Measurements from ENCODE around the gene IL19. TPM values are rescaled to one million over a fixed set of nuclear protein-coding genes. Genes with fewer than 3 reads are reported as not detected.

The IL19 gene
- total RNA-seq, 6 experiments from 2014 or later, result not detected

GRCh38 chr1:206887701-206888100, 117.1 kb downstream of the IL19 start:
- peaks cover 58% of the 10 kb centered on the region for H3K4me1 Mint-ChIP-seq (ENCODE audit: low read depth)
- H3K4me3 Mint-ChIP-seq, result no peak overlapping the region
- no peaks in the 10 kb centered on the region for H3K36me3 Mint-ChIP-seq (ENCODE audit: low read depth)
- H3K27me3 Mint-ChIP-seq (ENCODE audit: insufficient read depth), result no peaks in the 10 kb centered on the region; the same call in 1 of the 2 replicates
- H3K27ac Mint-ChIP-seq, result 0 out of 2 replicates have a peak overlapping the region, but pooled peaks have one; percentile 21
- DNase-seq, result peak; percentile 23
- no peaks in the 10 kb centered on the region for H3K9me3 Mint-ChIP-seq
- TF ChIP-seq CTCF (IDR thresholded peaks at IDR 0.05), result no peak

DNA sequence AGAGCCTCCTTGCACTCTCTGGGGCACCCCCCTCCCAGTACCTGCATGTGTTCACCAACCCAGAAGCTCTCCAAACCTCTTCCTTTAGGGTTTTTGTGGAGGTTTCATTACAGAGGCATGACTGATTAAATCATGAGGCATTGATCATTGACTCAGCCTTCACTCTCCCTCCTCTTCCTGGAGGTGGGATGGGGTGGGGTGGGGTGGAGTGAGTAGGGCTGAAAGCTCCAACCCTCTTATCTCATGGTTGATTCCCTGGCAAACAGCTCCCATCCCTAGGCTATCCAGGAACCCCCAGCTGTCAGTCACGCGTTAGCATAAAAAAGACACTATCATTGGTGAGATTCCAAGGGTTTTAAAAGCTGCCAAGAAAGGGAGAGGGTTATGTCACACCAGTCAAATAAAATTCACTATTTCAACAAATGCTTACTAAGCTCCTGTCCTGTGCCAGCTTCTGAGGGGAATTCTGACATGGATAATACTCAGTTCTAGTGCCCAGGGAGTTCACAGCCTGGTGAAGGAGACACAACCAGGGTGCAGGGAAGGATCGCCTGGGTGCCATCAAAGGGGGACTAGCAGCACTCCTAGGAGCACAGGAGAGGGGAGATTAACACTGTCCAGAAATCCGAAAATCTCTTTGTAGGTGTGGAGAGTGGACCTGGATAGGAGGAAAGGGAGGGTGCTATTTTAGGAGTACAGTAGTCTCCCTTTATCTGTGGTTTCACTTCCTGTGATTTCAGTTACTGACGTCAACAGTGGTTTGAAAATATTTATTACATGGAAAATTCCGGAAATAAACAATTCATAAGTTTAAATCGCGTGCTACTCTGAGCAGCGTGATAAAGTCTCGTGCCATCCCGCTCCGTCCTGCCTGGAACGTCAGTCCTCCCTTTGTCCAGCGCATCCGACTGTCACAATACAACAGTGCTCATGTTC, 119.8 kb downstream of the IL19 start:
- peak overlapping the region; percentile 28 for H3K4me3 Mint-ChIP-seq
- peaks cover 78% of the 10 kb centered on the region for H3K4me1 Mint-ChIP-seq (ENCODE audit: low read depth)
- TF ChIP-seq CTCF (IDR thresholded peaks at IDR 0.05), result no peak
- DNase-seq, result peak; percentile 43
- no peaks in the 10 kb centered on the region for H3K36me3 Mint-ChIP-seq (ENCODE audit: low read depth)
- H3K9me3 Mint-ChIP-seq, result no peaks in the 10 kb centered on the region
- H3K27me3 Mint-ChIP-seq (ENCODE audit: insufficient read depth), result no peaks in the 10 kb centered on the region; the same call in 1 of the 2 replicates
- H3K27ac Mint-ChIP-seq, result peak overlapping the region; percentile 81

DNA sequence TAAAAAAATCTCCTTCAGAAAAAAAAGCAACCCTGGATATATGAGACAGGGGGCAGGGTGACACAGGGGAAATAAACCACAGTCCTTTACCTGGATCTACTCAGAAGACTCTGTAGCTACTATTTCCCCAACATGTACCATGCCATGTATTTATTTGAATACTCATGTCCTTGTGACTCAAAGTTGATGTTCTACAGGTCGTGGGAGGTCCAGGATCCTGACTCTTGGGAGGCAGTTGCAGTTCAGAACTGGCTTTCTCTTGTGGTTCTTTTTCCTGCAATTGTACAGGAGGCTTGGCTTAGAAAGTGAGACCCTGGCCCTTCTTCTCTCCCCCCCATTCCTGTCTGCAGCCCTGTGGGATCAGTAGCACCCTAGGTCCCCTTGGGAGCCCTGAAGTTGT, 120.8 kb downstream of the IL19 start:
- DNase-seq, result no peak
- no peaks in the 10 kb centered on the region for H3K9me3 Mint-ChIP-seq
- no peak overlapping the region for H3K4me3 Mint-ChIP-seq
- TF ChIP-seq CTCF (IDR thresholded peaks at IDR 0.05), result no peak
- no peaks in the 10 kb centered on the region for H3K36me3 Mint-ChIP-seq (ENCODE audit: low read depth)
- peak overlapping the region; percentile 62 for H3K27ac Mint-ChIP-seq
- peaks cover 88% of the 10 kb centered on the region for H3K4me1 Mint-ChIP-seq (ENCODE audit: low read depth)
- H3K27me3 Mint-ChIP-seq (ENCODE audit: insufficient read depth), result no peaks in the 10 kb centered on the region; the same call in 1 of the 2 replicates

Other genes starting within 250 kb of the IL19 start
- 10 to 100 TPM; 38.9 to 48.3 (median 43.2) TPM for gene EIF2D, start 158.3 kb upstream of the IL19 start, total RNA-seq (2021; fragmentation: NEBNext Ultra II Directional; extraction: Animal tissue kit (Norgen Biotek cat#: 25700))
- 10 to 100 TPM; 24.2 to 27.4 (median 26.9) TPM for gene DYRK3, start 135.2 kb upstream of the IL19 start, total RNA-seq (2021; fragmentation: NEBNext Ultra II Directional; extraction: Animal tissue kit (Norgen Biotek cat#: 25700))
- gene MAPKAPK2, start 85.9 kb upstream of the IL19 start, total RNA-seq (2021; fragmentation: NEBNext Ultra II Directional; extraction: Animal tissue kit (Norgen Biotek cat#: 25700)), result 10 to 100 TPM; 80.0 to 89.1 (median 86.0) TPM
- gene IL10, start 1.7 kb downstream of the IL19 start, total RNA-seq (2021; fragmentation: NEBNext Ultra II Directional; extraction: Animal tissue kit (Norgen Biotek cat#: 25700)), result not detected
- gene IL20, start 94.8 kb downstream of the IL19 start, total RNA-seq (2021; fragmentation: NEBNext Ultra II Directional; extraction: Animal tissue kit (Norgen Biotek cat#: 25700)), result not detected
- under 1 TPM in 1 of 6 experiments, not detected in 5; 0.24 TPM for gene IL24, start 126.7 kb downstream of the IL19 start, total RNA-seq (2021; fragmentation: NEBNext Ultra II Directional; extraction: Animal tissue kit (Norgen Biotek cat#: 25700))
- 1 to 10 TPM in 2 of 6 experiments, under 1 TPM in 4; 0.28 to 1.3 (median 0.67) TPM for gene FCMR, start 151.2 kb downstream of the IL19 start, total RNA-seq (2021; fragmentation: NEBNext Ultra II Directional; extraction: Animal tissue kit (Norgen Biotek cat#: 25700))
- gene PIGR, start 175.7 kb downstream of the IL19 start, total RNA-seq (2021; fragmentation: NEBNext Ultra II Directional; extraction: Animal tissue kit (Norgen Biotek cat#: 25700)), result under 1 TPM in 2 of 6 experiments, not detected in 4; 0.14 to 0.26 TPM
- not detected for gene FCAMR, start 199.7 kb downstream of the IL19 start, total RNA-seq (2021; fragmentation: NEBNext Ultra II Directional; extraction: Animal tissue kit (Norgen Biotek cat#: 25700))